IPS-NIHi7 (cell line): Measurements from ENCODE around the gene HUWE1.
"Not testable (repeated sequence)": the region's sequence is repeated elsewhere in the genome, so short reads cannot be mapped to it uniquely, and the experiment has no call there.

Source experiments
- DNase-seq: peaks from one replicate; pipeline ENCODE4 v3.0.0; 2012; ENCODE audit warnings: mixed read lengths; ENCODE audit errors: extremely low spot score

The HUWE1 gene, protein sequence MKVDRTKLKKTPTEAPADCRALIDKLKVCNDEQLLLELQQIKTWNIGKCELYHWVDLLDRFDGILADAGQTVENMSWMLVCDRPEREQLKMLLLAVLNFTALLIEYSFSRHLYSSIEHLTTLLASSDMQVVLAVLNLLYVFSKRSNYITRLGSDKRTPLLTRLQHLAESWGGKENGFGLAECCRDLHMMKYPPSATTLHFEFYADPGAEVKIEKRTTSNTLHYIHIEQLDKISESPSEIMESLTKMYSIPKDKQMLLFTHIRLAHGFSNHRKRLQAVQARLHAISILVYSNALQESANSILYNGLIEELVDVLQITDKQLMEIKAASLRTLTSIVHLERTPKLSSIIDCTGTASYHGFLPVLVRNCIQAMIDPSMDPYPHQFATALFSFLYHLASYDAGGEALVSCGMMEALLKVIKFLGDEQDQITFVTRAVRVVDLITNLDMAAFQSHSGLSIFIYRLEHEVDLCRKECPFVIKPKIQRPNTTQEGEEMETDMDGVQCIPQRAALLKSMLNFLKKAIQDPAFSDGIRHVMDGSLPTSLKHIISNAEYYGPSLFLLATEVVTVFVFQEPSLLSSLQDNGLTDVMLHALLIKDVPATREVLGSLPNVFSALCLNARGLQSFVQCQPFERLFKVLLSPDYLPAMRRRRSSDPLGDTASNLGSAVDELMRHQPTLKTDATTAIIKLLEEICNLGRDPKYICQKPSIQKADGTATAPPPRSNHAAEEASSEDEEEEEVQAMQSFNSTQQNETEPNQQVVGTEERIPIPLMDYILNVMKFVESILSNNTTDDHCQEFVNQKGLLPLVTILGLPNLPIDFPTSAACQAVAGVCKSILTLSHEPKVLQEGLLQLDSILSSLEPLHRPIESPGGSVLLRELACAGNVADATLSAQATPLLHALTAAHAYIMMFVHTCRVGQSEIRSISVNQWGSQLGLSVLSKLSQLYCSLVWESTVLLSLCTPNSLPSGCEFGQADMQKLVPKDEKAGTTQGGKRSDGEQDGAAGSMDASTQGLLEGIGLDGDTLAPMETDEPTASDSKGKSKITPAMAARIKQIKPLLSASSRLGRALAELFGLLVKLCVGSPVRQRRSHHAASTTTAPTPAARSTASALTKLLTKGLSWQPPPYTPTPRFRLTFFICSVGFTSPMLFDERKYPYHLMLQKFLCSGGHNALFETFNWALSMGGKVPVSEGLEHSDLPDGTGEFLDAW (N-terminal part only)

DNA sequence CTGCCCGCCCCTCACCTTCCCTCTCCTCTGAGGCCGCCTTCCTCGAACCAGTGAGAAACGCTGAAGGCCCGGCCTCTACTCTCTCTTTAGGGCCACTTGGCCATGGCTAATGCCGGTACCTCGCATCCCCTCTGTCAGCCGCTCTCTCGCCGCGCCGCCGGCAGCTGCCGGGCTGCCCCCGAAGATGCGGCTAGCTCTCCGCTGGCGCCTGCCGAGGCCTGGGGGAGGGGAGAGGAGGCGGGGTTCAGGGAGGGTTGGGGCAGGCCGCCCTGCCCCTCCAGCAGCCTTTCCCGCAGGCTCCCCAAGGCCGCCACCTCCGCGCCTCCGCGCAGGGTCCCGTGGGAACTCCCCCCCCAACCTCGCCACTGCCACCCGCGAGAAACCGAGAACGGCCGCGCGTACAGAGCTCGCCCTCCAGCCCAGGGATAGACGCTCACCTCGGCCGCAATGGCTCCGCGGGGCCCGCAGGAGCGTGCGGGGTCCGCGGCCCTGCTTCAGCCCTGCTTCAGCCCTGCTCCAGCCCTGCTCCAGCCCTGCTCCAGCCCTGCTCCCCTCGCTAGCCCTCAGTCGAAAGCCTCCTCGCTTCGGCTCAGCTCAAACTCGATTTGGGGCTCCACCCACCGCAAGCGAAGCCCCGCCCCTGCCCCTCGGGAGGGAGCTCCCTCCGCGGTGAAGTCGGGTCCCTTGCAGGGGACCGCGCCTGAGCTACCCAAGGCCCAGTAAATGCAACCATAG, at the start of gene HUWE1:
TSS of gene HUWE1 (minus strand) at position 569 of the 735 bp plus-strand sequence. CDS start 32,612 bp downstream, outside the sequence.
- peak; percentile 78 for DNase-seq

DNA sequence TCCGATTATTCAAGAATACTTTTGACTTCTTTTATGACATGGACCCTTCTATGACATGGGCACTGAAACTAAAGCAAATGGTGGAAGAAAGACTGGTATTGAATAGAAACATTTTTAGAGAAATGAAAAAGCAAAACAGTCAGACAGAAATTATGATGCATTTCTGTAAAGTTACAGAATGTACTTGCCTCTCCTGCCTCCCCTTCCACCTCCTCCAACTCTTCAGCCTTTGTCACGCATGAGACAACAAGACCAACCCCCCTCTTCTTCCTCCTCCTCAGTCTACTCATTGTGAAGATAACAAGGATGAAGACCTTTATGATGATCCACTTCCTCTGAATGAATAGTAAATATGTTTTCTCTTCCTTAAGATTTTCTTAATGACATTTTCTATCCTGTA, 46.3 kb upstream of the HUWE1 start:
- DNase-seq: no peak

DNA sequence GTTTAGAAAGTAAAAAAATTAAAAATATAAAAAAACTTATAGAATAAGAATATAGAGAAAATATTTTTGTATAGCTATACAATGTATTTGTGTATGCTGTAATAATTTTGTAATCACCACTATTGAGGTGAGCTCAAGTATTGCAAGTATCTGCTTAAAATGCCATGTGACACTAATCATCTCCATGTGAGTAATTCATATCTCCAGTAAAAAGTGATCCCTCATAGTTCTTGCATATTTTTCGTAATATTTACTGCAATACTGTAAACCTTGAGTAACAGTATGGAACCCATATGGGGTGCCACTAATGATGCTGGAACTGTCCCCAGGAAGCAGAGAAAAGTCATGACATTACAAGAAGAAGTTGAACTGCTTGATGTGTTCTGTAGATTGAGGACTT, 43.2 kb upstream of the HUWE1 start:
- DNase-seq: no peak

DNA sequence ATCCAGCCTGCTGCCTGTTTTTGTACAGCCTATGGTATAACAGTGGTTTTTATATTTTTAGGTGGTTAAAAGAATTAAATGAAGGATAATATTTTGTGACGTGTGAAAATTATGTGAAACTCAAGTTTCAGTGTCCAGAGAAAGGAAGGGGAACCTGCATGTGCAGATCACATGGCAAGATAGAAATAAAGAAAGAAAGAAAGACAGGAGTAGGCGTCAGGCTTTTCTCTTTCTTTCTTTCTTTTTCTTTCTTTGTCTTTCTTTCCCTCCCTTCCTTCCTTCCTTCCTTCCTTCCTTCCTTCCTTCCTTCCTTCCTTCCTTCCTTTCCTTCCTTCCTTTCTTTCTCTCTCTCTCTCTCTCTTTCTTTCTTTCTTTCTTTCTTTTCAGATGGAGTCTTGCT, 42.0 kb upstream of the HUWE1 start:
- no peak for DNase-seq

DNA sequence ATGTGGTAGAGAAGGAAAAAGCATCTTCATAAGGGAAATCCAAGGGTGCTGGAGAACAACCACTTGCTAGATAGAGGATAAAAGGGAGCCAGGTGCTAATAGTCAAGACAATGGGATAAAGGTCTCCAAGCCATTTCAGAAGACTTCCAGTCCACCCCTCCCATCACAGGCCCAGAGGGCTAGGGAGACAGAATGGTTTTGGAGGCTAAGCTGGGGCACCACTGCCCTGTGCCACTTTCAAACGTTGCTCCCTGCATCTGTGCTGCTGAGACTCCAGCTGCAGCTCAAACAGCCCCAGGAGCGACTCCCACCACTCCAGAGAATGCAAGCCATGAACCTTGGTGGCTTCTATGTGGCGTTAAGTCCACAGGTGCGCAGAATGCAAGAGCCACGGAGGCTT, 38.4 kb upstream of the HUWE1 start:
- DNase-seq: no peak

DNA sequence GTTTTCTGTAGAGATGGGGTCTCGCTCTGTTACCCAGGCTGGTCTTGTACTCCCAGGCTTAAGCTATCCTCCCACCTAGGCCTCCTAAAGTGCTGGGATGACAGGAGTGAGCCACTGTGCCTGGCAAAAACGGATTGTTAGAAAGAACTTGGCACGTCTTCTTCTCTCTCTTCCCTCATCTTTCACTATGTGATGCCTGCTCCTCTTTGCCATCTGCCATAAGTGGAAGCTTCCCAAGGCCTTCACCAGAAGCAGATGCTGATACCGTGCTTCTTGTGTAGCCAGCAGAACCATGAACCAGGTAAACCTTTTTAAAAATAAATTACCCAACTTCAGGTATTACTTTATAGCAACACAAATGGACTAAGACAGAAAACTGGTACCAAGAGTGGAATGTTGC, 36.9 kb upstream of the HUWE1 start:
- no peak for DNase-seq

DNA sequence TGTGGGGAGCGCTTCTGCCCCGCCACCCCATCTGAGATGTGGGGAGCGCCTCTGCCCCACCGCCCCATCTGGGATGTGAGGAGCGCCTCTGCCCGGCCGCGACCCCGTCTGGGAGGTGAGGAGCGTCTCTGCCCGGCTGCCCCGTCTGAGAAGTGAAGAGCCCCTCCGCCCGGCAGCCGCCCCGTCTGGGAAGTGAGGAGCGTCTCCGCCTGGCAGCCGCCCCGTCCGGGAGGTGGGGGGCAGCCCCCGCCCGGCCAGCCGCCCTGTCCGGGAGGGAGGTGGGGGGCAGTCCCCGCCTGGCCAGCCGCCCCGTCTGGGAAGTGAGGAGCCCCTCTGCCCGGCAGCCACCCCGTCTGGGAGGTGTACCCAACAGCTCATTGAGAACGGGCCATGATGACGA, 35.1 kb upstream of the HUWE1 start:
- DNase-seq: not testable (repeated sequence)

DNA sequence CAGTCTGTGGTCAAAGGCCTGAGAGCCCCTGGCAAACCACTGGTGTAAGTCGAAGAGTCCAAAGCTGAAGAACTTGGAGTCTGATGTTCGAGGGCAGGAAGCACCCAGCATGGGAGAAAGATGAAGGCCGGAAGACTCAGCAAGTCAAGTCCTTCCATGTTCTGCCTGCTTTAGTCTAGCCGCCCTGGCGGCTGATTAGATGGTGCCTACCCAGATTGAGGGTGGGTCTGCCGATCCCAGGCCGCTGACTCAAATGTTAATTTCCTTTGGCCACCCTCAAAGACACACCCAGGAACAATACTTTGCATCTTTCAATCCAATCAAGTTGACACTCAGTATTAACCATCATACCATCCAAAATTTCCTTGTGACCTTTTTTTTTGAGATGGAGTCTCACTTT, 33.1 kb upstream of the HUWE1 start:
- DNase-seq: not testable (repeated sequence)

DNA sequence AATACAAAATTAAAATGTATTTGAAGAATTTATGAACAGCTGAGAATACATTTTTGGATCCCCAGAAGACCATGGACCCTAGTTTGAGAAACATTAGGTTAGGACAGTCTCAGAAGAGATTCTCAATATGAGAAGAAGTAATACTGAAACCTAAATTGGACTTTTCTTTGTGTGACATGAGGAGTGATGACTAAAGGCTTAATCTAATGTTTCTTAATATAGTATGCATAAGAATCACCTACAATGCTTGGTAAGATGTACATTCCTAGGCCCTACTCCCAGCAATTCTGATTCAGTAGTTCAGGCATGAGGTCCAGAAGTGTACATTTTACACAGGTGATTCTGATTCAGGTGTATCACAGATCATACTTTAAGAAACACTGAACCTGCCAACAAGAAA, 31.6 kb upstream of the HUWE1 start:
- no peak for DNase-seq

DNA sequence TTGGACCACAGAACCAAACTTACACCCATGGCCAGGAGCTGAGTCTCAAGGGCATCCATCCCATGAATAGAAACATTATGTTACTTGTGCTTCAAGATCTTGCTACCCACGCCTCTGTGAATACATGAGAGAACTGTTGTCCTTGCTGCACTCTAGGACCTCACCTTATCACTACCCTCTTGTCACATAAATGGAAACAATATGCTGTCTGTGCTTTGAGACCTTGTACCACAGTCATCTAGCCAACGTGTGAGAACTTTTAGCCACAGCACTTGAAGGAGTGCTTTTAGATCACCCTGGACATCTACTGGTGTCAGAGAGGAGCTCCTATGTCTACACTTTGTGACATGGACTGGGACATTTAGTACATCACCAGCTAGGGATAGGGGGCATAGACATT, 30.7 kb upstream of the HUWE1 start:
- DNase-seq: no peak

DNA sequence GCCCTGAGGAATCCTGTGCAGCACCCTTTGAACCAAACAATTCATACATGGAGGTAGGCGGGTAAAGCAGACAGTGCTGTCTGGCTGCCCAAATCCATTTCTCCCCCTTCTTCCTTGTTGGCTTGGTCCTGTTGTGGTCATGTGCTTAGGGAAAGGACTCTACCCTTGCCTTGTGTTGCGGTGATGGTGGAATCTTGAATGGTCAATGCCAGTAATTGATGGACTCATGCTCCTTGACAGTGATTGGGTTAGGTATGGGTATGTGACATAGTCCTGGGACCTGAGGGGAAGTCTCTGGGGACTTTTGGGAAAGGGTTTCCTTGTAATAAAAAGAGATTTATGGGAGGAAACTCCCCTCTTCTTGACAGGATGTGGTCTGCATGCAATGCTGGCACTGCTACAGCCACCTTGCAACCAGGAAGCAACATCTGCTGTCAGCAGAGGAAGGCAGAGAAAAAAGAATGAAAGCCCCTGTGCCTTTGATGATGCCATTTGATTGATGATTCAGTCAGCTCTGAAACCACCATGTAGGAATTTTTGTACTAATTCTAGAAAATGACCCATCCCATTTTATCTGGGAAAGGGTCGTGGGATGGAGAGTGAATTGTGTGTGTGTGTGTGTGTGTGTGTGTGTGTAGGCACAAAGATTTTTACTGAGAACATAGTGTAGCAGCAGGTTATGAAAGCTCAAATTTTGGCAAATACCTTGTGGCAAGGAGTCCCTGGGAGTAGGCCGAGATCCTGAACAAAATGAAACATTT, 30.0 kb upstream of the HUWE1 start:
- no peak for DNase-seq

DNA sequence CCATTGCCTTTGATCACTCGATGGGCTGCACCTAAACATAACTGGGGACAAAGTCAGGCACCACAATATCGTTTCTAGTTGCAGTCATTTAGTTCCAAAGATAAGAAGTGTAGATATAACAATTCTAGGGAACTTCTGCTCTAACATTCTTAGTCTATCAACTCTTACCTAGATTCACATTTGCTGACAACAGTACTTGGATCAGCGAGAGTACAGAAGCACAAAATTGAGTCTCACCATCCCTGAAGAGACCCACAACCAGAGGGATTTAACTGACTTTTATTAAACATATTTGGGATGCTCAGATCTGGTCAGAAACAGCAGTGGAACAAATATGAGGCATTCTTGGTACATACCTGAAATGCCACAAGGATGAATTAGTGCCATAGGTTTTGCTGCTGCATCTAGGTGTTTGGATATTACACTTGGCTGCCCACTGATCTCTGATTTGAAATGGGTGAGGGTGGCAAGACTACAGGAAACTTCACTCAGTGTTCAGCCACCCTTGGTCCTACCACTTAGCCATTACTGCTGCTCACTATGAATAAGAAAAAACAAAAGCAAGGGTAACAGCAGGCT, 28.9 kb upstream of the HUWE1 start:
- no peak for DNase-seq

DNA sequence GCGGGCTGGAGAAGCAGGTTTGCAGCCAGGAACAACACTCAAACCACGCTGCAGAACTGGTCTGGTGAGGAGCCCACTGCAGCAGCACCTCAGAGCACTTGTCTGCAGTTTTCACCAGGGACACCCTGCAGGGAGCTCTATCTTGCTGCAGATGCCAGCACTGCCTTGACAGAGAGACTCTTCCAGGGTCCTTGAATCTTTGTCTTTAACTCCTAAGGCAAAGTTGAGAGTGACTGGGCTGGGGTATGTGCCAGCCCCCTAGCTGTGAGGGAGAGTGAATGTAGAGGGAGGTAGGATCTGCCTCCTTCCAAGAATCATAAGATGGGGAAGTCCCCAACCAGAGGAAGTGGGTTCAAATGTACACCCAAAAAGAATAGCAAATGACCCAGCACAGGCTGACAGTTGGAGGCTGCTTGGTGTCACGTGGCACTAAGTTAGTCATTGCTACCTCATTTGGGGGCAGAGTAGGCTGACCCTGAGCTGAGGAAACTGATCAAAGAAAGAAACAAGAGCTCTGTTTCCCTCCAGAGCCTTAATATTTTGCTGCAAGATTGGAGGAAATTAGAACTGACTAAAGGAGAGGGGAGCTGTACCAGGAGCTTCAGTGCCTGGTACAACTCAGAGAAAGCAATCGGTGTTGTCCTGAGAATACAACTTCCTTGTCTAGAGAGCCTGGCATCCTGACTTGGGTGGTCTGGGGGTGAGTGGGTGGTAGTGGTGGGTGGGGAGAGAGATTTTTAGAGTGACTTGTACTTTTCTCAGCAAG, 28.2 kb upstream of the HUWE1 start:
- peak; percentile 23 for DNase-seq

DNA sequence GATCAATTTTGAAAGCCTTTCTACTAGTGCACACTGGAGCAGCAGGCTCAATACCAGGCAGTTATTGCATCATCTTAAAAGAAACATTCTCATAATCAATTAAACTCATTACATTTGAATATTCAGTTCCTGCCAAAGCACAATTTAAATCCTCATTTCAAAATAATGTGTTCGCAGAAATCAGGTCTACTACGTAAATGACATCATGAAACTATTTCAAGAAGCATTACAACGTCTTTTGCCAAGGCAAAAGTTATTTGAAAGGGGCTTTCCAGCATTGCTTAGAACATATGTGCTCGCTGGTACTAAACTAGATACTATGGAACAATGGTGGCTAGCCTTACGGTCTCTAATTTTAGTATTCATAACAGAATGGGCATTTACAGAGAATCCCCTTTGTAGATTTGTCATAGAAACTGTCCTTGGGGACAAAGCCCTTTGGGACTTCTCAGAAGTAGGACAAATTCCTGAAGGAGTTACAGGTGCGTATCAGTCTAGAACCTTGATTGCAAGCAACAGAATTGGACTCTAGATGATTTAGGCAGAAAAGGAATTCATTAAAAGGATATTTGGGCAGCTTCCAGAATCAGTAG, 27.6 kb upstream of the HUWE1 start:
- no peak for DNase-seq

DNA sequence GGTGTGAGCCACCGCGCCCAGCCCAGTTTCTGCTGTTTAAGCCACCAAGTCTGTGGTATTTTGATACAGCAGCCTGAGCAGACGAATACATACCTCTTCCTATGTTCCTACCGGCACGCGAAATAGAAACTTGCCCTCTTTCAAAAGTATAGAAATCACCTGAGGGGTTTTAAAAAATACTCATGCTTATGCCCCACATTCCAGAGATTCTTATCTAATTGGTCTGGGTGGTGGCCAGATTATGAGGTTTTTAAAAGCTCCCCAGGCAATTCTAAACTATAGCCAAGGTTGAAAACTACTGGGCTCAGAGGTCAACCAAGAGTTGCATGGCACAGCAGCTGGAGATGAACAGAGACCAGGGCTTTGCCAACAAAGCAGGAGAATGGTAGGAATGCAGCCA, 24.9 kb upstream of the HUWE1 start:
- no peak for DNase-seq

DNA sequence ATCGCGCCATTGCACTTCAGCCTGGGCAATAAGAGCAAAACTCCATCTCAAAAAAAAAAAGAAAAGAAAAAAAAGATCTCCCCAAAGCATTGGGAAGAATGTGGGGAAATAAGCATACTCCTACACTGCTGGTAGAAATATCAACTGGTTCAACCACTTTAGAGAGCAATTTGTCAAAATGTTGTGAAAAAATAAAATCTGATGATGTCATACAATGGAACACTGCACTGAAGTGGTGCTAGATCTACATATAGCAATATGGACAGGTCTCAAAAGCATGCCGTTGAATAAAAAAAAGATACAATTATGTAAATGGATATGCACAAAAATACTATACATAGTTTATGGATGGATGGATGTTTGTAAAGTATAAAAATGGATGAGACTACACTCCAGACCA, 18.3 kb upstream of the HUWE1 start:
- DNase-seq: no peak

DNA sequence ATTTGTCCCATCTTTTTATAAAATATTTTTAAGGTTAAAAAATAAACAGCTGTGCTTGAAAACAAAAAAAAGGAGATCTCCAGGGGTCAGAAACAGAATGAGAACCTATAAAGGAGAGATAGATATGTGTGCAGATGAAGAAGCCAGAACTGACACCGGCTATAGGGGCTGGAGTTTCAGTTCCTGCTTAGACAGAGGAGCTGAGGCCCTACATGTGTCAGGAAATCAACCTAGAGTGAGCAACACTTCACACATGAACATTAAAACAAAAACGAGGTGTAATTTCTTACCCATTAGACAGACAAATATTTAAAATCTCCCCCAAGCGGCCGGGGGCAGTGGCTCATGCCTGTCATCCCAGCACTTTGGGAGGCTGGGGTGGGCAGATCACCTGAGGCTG, 17.8 kb upstream of the HUWE1 start:
- DNase-seq: no peak

DNA sequence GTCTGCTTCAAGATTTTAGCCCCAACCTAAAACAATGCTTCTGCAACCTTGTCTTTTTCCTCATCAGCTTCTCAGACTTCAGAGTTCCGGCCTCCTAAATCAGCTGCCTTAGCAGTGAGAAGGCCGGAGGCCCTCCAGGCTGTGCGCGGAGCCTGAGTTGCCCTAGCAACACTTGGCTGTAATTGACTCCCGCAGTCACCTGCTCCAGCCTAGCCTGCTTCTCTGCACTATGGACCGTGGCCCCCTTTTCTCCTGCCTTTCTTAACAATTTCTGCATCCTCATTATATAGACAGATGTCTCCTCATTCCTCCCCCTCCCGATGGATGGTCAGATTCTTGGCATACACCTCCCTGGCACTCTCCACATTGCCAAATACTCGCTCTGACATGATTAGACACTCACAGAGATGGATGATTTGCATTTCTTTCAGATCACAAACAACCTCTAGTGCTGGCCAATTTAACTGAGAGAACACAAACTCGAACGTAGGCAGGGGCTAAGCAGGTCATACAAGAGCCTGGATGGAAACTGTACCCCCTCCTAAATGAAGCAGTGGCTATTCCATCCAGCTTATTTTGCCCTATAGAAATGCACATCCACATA, 9.5 kb upstream of the HUWE1 start:
- DNase-seq: no peak

DNA sequence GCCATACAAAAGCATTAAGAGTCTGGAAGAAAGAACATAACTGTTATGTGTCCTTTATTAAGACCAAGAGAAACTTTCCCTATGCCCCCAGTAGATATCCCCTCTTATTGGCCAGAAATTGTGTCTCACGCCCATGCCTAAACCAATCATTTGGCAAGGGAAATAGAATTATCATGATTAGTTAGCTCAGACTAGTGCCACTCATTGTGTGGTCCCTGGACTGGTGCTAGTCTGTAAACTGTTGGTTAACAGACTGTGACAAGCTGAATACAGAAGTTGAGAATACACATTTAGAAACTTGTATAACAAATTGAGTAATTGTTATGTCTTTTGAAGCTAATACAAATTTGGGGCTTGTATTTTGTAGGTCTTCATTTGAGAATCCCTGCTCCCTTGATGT, 8.1 kb upstream of the HUWE1 start:
- no peak for DNase-seq
